ENCODE data around the gene CFAP74.

CFAP74 gene

GRCh38 chr1:1914971-1915692, 88.5 kb downstream of the CFAP74 start, which contains the start of gene CALML6:
CALML6 (plus strand) TSS chr1:1915260; CDS start chr1:1915281, 21 bp downstream.
- no peak for DNase-seq (ENCODE audit: low read depth)

GRCh38 chr1:1914101-1914970, 89.2 kb downstream of the CFAP74 start:
- no peak for DNase-seq (ENCODE audit: low read depth)

- no peak for DNase-seq (ENCODE audit: low read depth)
Measured at GRCh38 chr1:1911350-1912041, 92.1 kb downstream of the CFAP74 start.

GRCh38 chr1:1910651-1911331, 92.8 kb downstream of the CFAP74 start:
- DNase-seq (ENCODE audit: low read depth): no peak

GRCh38 chr1:1910033-1910465, 93.5 kb downstream of the CFAP74 start:
- DNase-seq (ENCODE audit: low read depth): no peak

- no peak for DNase-seq (ENCODE audit: low read depth)
Measured at GRCh38 chr1:1908506-1908791, 95.1 kb downstream of the CFAP74 start.

- DNase-seq (ENCODE audit: low read depth): no peak
Measured at GRCh38 chr1:1907098-1907736, 96.4 kb downstream of the CFAP74 start.

GRCh38 chr1:1906185-1907097, 97.1 kb downstream of the CFAP74 start:
- peak; percentile 38 for DNase-seq (ENCODE audit: low read depth)

- DNase-seq (ENCODE audit: low read depth): no peak
Measured at GRCh38 chr1:1903224-1903623, 100.4 kb downstream of the CFAP74 start.

GRCh38 chr1:1901641-1902294, 101.8 kb downstream of the CFAP74 start:
- no peak for DNase-seq (ENCODE audit: low read depth)

GRCh38 chr1:1900883-1901640, 102.5 kb downstream of the CFAP74 start:
- no peak for DNase-seq (ENCODE audit: low read depth)

GRCh38 chr1:1899967-1900327, 103.6 kb downstream of the CFAP74 start:
- DNase-seq (ENCODE audit: low read depth): no peak

GRCh38 chr1:1899266-1899966, 104.2 kb downstream of the CFAP74 start:
- no peak for DNase-seq (ENCODE audit: low read depth)

GRCh38 chr1:1898246-1898933, 105.2 kb downstream of the CFAP74 start:
- DNase-seq (ENCODE audit: low read depth): no peak

- no peak for DNase-seq (ENCODE audit: low read depth)
Measured at GRCh38 chr1:1895456-1896336, 107.9 kb downstream of the CFAP74 start.

- no peak for DNase-seq (ENCODE audit: low read depth)
Measured at GRCh38 chr1:1895060-1895418, 108.5 kb downstream of the CFAP74 start.

Measured in stimulated activated CD8-positive, alpha-beta memory T cell treated with anti-CD3 and anti-CD28 coated beads, Interleukin-12 subunit alpha, Interleukin-12 subunit beta, amount 100 ng/mL, for 4 hours (primary cell).